ENCODE results near the gene OSTM1.
"Not testable (repeated sequence)": the region's sequence is repeated elsewhere in the genome, so short reads cannot be mapped to it uniquely, and the experiment has no call there.

Gene OSTM1

DNA sequence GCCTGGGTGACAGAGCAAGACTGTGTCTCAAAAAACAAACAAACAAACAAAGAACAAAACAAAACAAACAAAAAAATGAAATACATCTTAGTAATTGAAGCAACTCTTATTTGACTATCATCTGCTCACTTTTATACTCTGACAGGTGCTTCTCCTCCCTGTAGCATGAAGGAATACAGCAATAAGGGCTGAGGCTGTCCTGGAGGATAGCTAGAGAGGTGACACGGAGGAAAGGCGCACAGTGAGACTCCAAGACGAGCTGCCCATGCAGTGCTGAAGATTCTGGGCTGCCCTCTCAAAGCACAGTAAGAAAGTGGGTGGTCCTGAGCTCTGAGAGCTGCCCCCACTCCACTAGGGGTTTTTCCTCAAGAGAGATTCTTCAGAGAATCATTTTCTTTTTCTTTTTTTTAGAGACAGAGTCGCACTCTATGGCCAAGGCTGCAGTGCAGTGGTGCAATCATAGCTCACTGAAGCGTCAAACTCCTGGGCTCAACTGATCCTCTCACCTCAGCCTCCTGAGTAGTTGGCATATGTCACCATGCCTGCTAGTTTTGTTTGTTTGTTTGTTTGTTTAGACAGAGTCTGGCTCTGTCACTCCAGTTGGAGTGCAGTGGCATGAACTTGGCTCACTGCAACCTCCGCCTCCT is 50.0 kb downstream of the OSTM1 start:
- TF ChIP-seq, protein P1, sequence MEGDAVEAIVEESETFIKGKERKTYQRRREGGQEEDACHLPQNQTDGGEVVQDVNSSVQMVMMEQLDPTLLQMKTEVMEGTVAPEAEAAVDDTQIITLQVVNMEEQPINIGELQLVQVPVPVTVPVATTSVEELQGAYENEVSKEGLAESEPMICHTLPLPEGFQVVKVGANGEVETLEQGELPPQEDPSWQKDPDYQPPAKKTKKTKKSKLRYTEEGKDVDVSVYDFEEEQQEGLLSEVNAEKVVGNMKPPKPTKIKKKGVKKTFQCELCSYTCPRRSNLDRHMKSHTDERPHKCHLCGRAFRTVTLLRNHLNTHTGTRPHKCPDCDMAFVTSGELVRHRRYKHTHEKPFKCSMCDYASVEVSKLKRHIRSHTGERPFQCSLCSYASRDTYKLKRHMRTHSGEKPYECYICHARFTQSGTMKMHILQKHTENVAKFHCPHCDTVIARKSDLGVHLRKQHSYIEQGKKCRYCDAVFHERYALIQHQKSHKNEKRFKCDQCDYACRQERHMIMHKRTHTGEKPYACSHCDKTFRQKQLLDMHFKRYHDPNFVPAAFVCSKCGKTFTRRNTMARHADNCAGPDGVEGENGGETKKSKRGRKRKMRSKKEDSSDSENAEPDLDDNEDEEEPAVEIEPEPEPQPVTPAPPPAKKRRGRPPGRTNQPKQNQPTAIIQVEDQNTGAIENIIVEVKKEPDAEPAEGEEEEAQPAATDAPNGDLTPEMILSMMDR (IDR thresholded peaks at IDR 0.05; ENCODE audit: insufficient read depth, missing control alignments): no peak
- DNase-seq (ENCODE audit: insufficient read length, low spot score) (no peak), FAIRE-seq (no peak)

DNA sequence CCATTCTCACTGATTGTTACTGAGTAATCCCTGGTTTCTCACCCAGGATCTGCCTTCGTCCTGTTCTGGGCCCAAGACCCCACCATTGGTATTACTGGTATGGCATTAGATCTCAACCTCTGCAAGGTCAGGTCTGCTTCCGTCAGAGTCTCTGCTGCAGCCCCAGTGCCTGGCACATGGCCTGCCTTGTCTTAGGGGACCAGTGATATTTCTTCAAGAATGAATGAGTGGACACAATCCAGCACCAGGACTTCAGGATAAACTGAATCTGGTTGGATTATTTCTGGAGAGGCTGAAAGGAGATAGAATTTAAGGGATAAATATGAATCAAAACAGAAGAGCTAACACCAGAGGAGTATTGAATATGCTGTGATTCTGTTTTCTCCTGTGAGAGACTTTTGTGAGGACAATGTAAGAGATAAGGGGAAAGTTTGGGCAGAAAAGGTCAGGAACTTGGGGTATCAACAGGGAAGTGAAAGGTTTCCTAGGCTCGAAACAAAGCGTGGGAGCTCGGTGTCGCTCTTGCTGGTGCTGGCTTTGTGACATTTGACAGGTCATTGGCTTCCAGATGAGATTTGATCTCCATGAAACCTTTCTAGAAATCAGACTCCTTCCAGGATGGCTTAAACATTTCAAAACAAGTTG is 53.9 kb downstream of the OSTM1 start:
- FAIRE-seq: no peak
- TF ChIP-seq, protein P1 (IDR thresholded peaks at IDR 0.05; ENCODE audit: insufficient read depth, missing control alignments): no peak
- DNase-seq (ENCODE audit: insufficient read length, low spot score): no peak

DNA sequence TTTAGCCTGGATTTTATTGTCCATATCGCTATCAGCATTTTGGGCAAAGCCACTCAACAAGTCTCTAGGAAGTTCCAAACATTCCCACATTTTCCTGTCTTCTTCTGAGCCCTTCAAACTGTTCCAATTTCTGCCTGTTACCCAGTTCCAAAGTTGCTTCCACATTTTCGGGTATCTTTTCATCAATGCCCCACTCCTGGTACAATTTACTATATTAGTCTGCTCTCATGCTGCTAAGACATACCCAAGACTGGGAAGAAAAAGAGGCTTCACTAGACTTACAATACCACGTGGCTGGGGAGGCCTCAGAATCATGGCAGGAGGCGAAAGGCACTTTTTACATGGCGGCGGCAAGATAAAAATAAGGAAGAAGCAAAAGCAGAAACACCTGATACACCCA is 58.3 kb downstream of the OSTM1 start:
- not testable (repeated sequence) for DNase-seq (ENCODE audit: insufficient read length, low spot score); FAIRE-seq

DNA sequence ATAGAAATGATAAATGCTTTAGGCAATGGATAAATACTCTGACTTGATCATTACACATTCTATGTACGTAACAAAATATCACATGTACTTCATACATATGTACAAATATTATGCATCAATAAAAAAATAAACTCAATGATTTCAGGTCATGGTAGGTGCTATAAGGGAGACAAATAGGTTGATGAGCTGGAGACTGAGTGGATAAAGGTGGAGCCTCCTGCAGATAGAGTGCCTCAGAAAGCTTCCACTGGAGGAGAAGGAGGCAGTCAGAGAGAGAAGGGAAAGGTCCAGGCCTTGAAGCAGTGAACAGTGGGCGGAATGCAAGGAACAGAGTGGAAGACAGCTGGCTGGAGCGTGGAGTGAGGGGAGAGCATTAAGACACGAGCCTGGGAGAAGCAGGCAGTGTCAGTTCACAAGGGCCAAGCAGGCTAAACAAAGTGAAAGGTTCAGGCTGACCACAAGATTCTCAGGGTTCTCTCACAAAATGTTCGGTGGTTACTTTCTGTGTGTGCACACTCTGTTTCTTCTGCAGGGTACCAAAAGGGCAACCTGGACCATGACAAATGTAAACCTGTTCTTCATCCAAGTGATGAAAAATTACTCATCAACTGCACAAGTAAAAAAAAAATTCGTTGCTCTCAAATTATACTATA is 60.6 kb downstream of the OSTM1 start:
- TF ChIP-seq, protein P1 (IDR thresholded peaks at IDR 0.05; ENCODE audit: insufficient read depth, missing control alignments): no peak
- no peak for FAIRE-seq

DNA sequence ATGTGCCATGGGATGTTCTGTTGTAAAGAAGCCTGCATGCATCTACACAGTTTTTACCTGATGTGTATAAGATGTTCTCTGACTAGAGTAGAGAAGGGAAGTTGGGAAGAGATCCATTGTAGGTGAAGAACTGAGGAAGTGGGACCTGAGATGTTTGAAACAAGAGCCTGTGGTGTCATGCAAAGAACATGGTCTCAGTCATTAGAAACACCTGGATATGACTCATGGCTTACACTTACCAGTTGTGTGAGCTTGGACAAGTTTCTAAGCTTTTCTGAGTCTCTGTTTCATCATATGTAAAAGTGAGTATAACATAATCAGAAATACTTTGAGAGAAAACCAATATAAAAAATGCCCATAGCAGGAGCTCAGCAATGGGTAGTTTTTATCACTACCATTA is 64.6 kb downstream of the OSTM1 start:
- DNase-seq (ENCODE audit: insufficient read length, low spot score) (no peak), FAIRE-seq (no peak)
- TF ChIP-seq, protein P1 (IDR thresholded peaks at IDR 0.05; ENCODE audit: insufficient read depth, missing control alignments): no peak

More for the DNA sequence above, 60.6 kb downstream of the OSTM1 start:
- no peak for DNase-seq (ENCODE audit: insufficient read length, low spot score)

DNA sequence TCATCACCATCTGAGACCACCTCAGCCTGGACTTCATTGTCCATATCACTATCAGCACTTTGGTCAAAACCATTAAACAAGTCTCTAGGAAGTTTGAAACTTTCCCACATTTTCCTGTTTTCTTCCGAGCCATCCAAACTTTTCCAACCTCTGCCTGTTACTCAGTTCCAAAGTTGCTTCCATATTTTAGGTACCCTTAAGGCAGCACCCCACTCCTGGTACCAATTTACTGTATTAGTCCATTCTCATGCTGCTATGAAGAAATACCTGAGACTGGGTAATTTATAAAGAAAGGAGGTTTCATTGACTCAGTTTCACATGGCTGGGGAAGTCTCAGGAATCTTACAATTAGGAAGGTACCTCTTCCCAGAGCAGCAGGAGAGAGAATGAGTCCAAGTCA is 65.3 kb downstream of the OSTM1 start:
- FAIRE-seq; DNase-seq (ENCODE audit: insufficient read length, low spot score): not testable (repeated sequence)

DNA sequence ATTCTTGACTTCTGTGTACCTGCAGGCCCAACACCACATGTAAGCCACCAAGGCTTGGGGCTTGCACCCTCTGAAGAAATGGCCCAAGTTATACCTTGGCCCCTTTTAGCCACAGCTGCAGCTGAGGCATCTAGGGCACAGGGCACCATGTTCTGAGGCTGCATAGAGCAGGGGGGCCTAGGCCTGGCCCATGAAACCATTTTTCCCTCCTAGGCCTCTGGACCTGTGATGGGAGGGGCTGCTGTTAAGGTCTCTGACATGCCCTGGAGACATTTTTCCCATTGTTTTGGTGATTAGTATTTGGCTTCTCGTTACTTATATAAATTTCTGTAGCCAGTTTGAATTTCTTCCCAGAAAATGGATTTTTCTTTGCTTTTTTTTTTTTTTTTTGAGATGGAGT is 66.2 kb downstream of the OSTM1 start:
- TF ChIP-seq, protein P1 (IDR thresholded peaks at IDR 0.05; ENCODE audit: insufficient read depth, missing control alignments): no peak
- no peak for DNase-seq (ENCODE audit: insufficient read length, low spot score)
- no peak for FAIRE-seq

DNA sequence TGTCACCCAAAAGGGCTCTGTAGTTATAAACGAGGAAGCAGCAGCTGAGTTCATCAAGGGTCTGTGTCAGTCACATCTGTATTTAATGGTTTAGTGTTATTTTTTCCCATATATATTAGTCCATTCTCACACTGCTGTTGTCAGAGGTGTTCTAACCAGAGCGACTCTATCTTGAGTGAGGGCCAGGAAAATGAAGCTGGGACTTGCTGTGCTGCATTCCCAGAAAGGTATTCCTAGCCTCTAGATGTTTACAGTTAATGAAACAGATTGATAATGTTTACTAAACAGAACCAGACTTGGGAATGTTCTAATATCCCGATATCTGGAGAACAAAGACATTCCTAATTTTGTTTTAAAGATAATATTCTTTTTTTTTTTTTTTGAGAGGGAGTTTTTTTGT is 68.6 kb downstream of the OSTM1 start:
- DNase-seq (ENCODE audit: insufficient read length, low spot score) (no peak), FAIRE-seq (no peak)
- TF ChIP-seq, protein P1 (IDR thresholded peaks at IDR 0.05; ENCODE audit: insufficient read depth, missing control alignments): no peak

Measured in D721Med (cell line).